HepG2 (cell line): ENCODE results near the gene UBFD1. TPM values are rescaled to one million over a fixed set of nuclear protein-coding genes. Genes with fewer than 3 reads are reported as not detected.

Experiments
- FOSL2 ChIP-seq: sonication (generic); formaldehyde crosslinking; IDR thresholded peaks from 2 replicates; pipeline ENCODE4 v1.4.0; 2020; ENCODE audit warnings: missing genetic modification reagents
- HIC2 ChIP-seq: sonication (generic); formaldehyde crosslinking; IDR thresholded peaks from 2 replicates; pipeline ENCODE4 v1.9.0; 2022; ENCODE audit warnings: low read depth, missing genetic modification reagents
- HOXA7 ChIP-seq: sonication (generic); formaldehyde crosslinking; IDR thresholded peaks from 2 replicates; pipeline ENCODE4 v1.8.1; 2022; ENCODE audit warnings: mild to moderate bottlenecking, missing genetic modification reagents, moderate library complexity
- MAX ChIP-seq: IDR thresholded peaks from 2 replicates; pipeline ENCODE4 v1.6.1; 2012; ENCODE audit warnings: inconsistent platforms
- MTF1 ChIP-seq: sonication (generic); formaldehyde crosslinking; IDR thresholded peaks from 2 replicates; pipeline ENCODE4 v1.5.0; 2020; ENCODE audit warnings: missing genetic modification reagents
- MXI1 ChIP-seq: IDR thresholded peaks from 3 replicates; pipeline ENCODE4 v1.6.1; 2012; ENCODE audit warnings: low read depth, low read length, inconsistent platforms, borderline replicate concordance
- NR2F6 ChIP-seq, 2 experiments: IDR thresholded peaks; 2 replicates each; pipeline ENCODE4 v1.6.1; 2016; ENCODE audit warnings: antibody characterized with exemption in 1 of 2, mild to moderate bottlenecking in 1 of 2
- RELA ChIP-seq: sonication (generic); formaldehyde crosslinking; IDR thresholded peaks from 2 replicates; pipeline ENCODE4 v1.4.0; 2020; ENCODE audit warnings: missing genetic modification reagents
- SALL2 ChIP-seq: sonication (generic); formaldehyde crosslinking; IDR thresholded peaks from 2 replicates; pipeline ENCODE4 v1.8.1; 2023; ENCODE audit warnings: mild to moderate bottlenecking, missing genetic modification reagents, inconsistent platforms
- SIN3A ChIP-seq: IDR thresholded peaks from 2 replicates; pipeline ENCODE4 v1.6.1; 2011; ENCODE audit warnings: low read depth, mild to moderate bottlenecking, control low read depth, low read length, borderline replicate concordance
- USF2 ChIP-seq, 2 experiments: sonication (generic) in 1 of 2; formaldehyde crosslinking in 1 of 2; IDR thresholded peaks; 2 replicates each; pipeline versions ENCODE4 v1.5.1 to v1.6.1; 2011 to 2020; ENCODE audit warnings: borderline replicate concordance in 1 of 2, low read depth in 1 of 2, low read length in 1 of 2, mild to moderate bottlenecking in 1 of 2, missing genetic modification reagents in 1 of 2, moderate library complexity in 1 of 2
- ZBTB44 ChIP-seq: sonication (generic); formaldehyde crosslinking; IDR thresholded peaks from 2 replicates; pipeline ENCODE4 v1.4.0; 2020; ENCODE audit warnings: missing genetic modification reagents
- ZNF317 ChIP-seq: sonication (generic); formaldehyde crosslinking; IDR thresholded peaks from 2 replicates; pipeline ENCODE4 v1.5.0; 2020; ENCODE audit warnings: mild to moderate bottlenecking, missing genetic modification reagents
- ZNF335 ChIP-seq: sonication (generic); formaldehyde crosslinking; IDR thresholded peaks from 2 replicates; pipeline ENCODE4 v1.4.0; 2020; ENCODE audit warnings: missing genetic modification reagents
- ZNF414 ChIP-seq: sonication (generic); formaldehyde crosslinking; IDR thresholded peaks from 2 replicates; pipeline ENCODE4 v1.5.0; 2020; ENCODE audit warnings: missing genetic modification reagents
- ZNF468 ChIP-seq: sonication (generic); formaldehyde crosslinking; IDR thresholded peaks from 2 replicates; pipeline ENCODE4 v1.8.0; 2022; ENCODE audit warnings: mild to moderate bottlenecking, moderate library complexity, missing genetic modification reagents
- ZNF530 ChIP-seq: sonication (generic); formaldehyde crosslinking; IDR thresholded peaks from 2 replicates; pipeline ENCODE4 v1.5.0; 2020; ENCODE audit warnings: low read depth, mild to moderate bottlenecking, missing genetic modification reagents
- ZNF549 ChIP-seq: sonication (generic); formaldehyde crosslinking; IDR thresholded peaks from 2 replicates; pipeline ENCODE4 v1.5.0; 2020; ENCODE audit warnings: missing genetic modification reagents
- polyA plus RNA-seq, 8 experiments: library from polyadenylated mRNA; depleted of rRNA in 3 of 8; stranded (reverse) in 7 of 8; unstranded in 1 of 8; fragments of >200 nt; fragmentation: Illumina TruSeq in 4 of 8; extraction: Trizol in 4 of 8; gene quantifications; 2 replicates each; pipeline versions ENCODE4 v1.2.1 to v1.2.3, GENCODE V29; 2011 to 2016; ENCODE audit warnings: low read depth in 4 of 8, missing spikeins in 1 of 8, mixed read lengths in 1 of 8; ENCODE audit not compliant: insufficient read depth in 1 of 8
- total RNA-seq, 5 experiments: library from RNA; depleted of rRNA; stranded (reverse); fragments of >200 nt; fragmentation: Illumina TruSeq; extraction: Trizol; gene quantifications; 2 replicates each; pipeline ENCODE4 v1.2.3, GENCODE V29; 2016; ENCODE audit warnings: low read depth in 1 of 5
- TF ChIP-seq, protein P1 (sequence below): sonication (generic); formaldehyde crosslinking; IDR thresholded peaks from 2 replicates; pipeline ENCODE4; 2020; ENCODE audit warnings: missing genetic modification reagents, mild to moderate bottlenecking, borderline replicate concordance

UBFD1 gene
- total and polyA plus RNA-seq, 2 of the 13 experiments (the other 11 are each of a cell fraction or from before 2014, with no cell fraction given), result 100 to 111 TPM

DNA sequence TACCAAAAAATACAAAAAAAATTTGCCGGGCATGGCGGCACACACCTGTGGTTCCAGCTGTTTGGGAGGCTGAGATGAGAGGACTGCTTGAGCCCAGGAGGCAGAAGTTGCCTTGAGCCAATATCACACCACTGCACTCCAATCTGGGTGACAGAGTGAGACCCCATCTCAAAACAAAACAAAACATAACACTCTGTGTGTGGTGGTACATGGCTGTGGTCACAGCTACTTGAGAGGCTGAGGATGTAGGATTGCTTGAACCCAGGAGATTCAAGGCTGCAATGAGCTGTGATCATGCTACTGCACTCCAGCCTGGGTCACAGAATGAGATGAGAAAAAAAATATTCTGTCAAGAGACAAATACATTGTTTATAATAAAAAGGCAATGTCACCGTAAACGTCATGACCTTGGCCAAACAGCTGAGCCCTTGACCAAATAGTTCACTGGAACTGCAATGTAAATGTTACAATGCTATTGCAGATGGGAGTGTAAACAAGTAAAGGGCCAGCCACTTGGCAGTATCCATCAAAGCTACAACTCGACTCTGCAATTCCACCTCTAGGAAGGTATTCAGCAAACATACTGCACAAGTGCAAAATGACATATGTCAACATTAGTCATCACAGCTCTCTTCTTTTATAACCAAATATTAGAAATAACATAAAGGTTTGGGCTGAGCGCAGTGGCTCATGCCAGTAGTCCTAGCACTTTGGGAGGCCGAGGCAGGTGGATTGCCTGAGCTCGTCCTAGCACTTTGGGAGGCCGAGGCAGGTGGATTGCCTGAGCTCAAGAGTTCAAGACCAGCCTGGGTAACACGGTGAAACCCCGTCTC is 17.3 kb upstream of the UBFD1 start (continued):
- TF ChIP-seq ZBTB44 (CRISPR knock-in tag), result no peak
- peak; percentile 93; the same call in 2 of the 3 replicates for TF ChIP-seq MXI1
- TF ChIP-seq, protein P1, sequence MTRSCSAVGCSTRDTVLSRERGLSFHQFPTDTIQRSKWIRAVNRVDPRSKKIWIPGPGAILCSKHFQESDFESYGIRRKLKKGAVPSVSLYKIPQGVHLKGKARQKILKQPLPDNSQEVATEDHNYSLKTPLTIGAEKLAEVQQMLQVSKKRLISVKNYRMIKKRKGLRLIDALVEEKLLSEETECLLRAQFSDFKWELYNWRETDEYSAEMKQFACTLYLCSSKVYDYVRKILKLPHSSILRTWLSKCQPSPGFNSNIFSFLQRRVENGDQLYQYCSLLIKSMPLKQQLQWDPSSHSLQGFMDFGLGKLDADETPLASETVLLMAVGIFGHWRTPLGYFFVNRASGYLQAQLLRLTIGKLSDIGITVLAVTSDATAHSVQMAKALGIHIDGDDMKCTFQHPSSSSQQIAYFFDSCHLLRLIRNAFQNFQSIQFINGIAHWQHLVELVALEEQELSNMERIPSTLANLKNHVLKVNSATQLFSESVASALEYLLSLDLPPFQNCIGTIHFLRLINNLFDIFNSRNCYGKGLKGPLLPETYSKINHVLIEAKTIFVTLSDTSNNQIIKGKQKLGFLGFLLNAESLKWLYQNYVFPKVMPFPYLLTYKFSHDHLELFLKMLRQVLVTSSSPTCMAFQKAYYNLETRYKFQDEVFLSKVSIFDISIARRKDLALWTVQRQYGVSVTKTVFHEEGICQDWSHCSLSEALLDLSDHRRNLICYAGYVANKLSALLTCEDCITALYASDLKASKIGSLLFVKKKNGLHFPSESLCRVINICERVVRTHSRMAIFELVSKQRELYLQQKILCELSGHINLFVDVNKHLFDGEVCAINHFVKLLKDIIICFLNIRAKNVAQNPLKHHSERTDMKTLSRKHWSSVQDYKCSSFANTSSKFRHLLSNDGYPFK, result no peak
- peak; percentile 98 for TF ChIP-seq SIN3A
- TF ChIP-seq USF2 (IDR thresholded peaks at IDR 0.05; ENCODE audit: low read depth, low read length), result no peak
- no peak for TF ChIP-seq USF2 (CRISPR knock-in tag; IDR thresholded peaks at IDR 0.05; ENCODE audit: borderline replicate concordance)
- peak; percentile 89; the same call in 1 of the 2 replicates for TF ChIP-seq ZNF414 (CRISPR knock-in tag)
- TF ChIP-seq NR2F6 (IDR thresholded peaks at IDR 0.05), result peak; percentile 94
- peak; percentile 96 for TF ChIP-seq NR2F6 (CRISPR knock-in tag; IDR thresholded peaks at IDR 0.05)
- no peak for TF ChIP-seq SALL2 (CRISPR knock-in tag)
- peak; percentile 89 for TF ChIP-seq ZNF335 (CRISPR knock-in tag)
- TF ChIP-seq ZNF530 (CRISPR knock-in tag), result no peak
- TF ChIP-seq MAX, result peak; percentile 76; the same call in 1 of the 2 replicates
- TF ChIP-seq HIC2, result no peak; the same call in 1 of the 2 replicates
- TF ChIP-seq ZNF549, result no peak
- peak; percentile 80; the same call in 1 of the 2 replicates for TF ChIP-seq RELA (CRISPR knock-in tag)
- peak; percentile 92 for TF ChIP-seq ZNF317
- TF ChIP-seq HOXA7 (CRISPR knock-in tag), result no peak
- peak; percentile 99 for TF ChIP-seq FOSL2
- no peak for TF ChIP-seq MTF1 (CRISPR knock-in tag)
- TF ChIP-seq ZNF468 (CRISPR knock-in tag), result no peak
